T-helper 2 cell treated with Interferon-gamma antibody and Interleukin-4, amounts not matched to agents 5 μg/mL and 100 μg/mL, for 36 hours (primary cell): ENCODE results near the gene C2CD2.

Source experiments
- DNase-seq: peaks from one replicate; pipeline ENCODE4 v3.0.0; 2021; ENCODE audit warnings: low spot score
- H3K27ac Mint-ChIP-seq: one replicate; pipeline ENCODE4 v1.8.0; 2021; ENCODE audit warnings: mild to moderate bottlenecking, mixed read lengths
- H3K27me3 Mint-ChIP-seq: one replicate; pipeline ENCODE4 v1.8.0; 2021; ENCODE audit warnings: low read depth, mixed read lengths
- H3K36me3 Mint-ChIP-seq: one replicate; pipeline ENCODE4 v1.8.0; 2021; ENCODE audit warnings: low read depth, mixed read lengths
- H3K4me1 Mint-ChIP-seq: one replicate; pipeline ENCODE4 v1.8.0; 2021; ENCODE audit warnings: low read depth, mixed read lengths
- H3K4me3 Mint-ChIP-seq: one replicate; pipeline ENCODE4 v1.8.0; 2022; ENCODE audit warnings: mild to moderate bottlenecking, moderate library complexity, mixed read lengths
- H3K9me3 Mint-ChIP-seq: one replicate; pipeline ENCODE4 v1.8.0; 2021; ENCODE audit warnings: mixed read lengths

C2CD2 gene

DNA sequence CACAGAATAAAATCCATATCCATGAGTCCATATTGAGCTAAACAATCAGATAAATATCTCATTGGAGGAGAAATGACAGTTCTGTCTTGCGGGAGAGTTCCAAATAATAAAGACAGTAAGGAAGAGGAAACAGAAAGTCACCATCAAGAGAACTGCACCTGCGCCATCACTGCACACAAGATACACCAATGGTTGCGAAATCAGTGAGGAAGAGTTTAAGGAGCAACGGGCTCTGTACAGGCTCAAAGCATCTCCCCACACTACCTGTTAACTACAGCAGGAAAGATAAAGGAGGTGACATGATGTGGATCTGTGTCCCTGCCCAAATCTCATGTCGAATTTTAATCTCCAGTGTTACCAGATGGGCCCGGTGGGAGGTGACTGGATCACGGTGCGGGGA lies 7.8 kb downstream of the C2CD2 start:
- Mint-ChIP-seq H3K27me3 (no peaks in the 10 kb centered on the region), H3K4me1 (no peaks in the 10 kb centered on the region), H3K9me3 (no peaks in the 10 kb centered on the region), H3K27ac (no peak overlapping the region), H3K36me3 (no peaks in the 10 kb centered on the region), H3K4me3 (no peak overlapping the region)
- DNase-seq: no peak

DNA sequence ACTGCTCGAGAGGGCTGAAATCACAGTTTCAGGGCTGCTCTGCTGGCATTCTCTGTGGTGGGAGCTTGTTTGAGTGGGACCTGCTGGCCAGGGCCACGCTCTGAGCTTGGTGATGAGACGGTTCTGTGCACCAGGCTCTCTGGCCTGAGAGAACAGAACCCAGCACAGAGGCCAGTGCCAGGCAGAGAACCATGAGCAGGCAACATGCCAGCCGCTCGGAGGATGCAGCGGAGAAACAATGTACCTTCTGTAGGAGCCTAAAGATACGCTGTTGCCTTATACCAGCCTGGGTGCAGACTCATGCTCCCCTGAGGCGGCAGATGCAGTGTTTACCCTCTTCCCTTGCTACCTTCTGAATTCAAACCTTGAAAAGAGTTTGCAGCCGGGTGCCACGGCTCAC lies 10.0 kb downstream of the C2CD2 start:
- no peak overlapping the region for H3K27ac Mint-ChIP-seq
- H3K27me3 Mint-ChIP-seq: no peaks in the 10 kb centered on the region
- H3K36me3 Mint-ChIP-seq: no peaks in the 10 kb centered on the region
- no peak overlapping the region for H3K4me3 Mint-ChIP-seq
- DNase-seq: no peak
- no peaks in the 10 kb centered on the region for H3K9me3 Mint-ChIP-seq
- H3K4me1 Mint-ChIP-seq: no peaks in the 10 kb centered on the region

DNA sequence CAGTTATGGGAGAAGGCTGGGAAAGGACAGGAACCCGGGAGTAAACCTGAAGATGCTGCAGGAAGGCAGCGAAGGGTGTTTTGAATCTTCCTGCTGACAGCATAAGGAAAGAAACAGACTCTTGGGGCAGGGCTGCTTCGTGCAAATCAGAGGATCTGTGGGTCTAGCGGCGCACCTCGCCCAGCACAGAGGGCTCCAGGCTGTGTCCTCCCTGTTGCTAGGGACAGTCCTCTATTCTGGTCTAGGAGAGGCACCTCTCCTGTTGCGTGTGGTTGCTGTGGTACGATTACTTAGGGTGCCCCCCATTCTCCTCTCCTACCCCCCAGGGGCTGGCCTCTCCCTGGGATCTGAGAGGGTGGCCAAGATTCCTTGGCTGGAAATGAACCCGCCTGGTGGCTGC lies 11.4 kb downstream of the C2CD2 start:
- Mint-ChIP-seq H3K27ac (no peak overlapping the region), H3K27me3 (peaks cover 2% of the 10 kb centered on the region), H3K4me1 (no peaks in the 10 kb centered on the region), H3K4me3 (no peak overlapping the region), H3K36me3 (no peaks in the 10 kb centered on the region), H3K9me3 (no peaks in the 10 kb centered on the region)
- DNase-seq: no peak

DNA sequence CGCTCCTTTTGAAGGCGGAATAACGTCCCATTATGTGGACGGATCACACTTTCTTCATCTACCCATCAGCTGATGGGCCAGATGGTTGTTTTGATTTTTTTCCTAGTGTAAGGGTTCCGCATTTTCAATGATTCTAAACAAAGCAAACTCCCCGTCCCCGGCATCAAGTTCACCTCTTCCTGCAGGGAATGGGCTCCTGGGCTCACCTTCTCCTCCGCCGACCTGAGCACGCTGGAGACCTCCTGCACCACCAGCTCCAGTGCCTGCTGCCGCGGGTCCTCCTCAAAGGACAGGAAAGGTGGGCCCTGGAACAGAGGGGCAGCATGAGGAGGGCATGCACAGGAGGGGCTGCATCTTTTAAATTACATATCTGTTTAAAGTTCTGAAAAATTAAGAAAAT lies 11.9 kb downstream of the C2CD2 start:
- H3K4me1 Mint-ChIP-seq: no peaks in the 10 kb centered on the region
- H3K9me3 Mint-ChIP-seq: no peaks in the 10 kb centered on the region
- H3K4me3 Mint-ChIP-seq: no peak overlapping the region

DNA sequence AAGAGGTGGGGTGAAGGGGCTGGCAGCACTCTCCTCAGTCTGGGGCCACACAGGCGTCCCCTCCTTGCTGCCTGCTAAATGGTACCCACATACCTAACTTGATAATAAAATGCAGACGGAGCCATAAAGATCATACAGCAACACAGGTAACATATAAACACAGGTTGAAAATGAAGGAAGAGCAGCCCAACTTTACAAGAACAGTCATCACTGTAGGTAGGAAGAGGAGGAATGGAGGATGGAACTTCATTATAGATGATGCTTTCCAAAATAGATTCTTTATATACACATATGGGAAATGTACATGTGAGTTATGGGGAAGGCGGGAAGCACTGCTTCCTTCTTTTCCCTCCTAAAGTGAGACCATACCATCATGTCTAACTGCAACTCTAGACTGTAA lies 13.4 kb downstream of the C2CD2 start:
- Mint-ChIP-seq H3K4me1 (no peaks in the 10 kb centered on the region), H3K27me3 (peaks cover 2% of the 10 kb centered on the region), H3K36me3 (no peaks in the 10 kb centered on the region), H3K27ac (no peak overlapping the region), H3K4me3 (no peak overlapping the region), H3K9me3 (no peaks in the 10 kb centered on the region)
- no peak for DNase-seq

More for the DNA sequence above, 11.9 kb downstream of the C2CD2 start:
- no peak for DNase-seq
- H3K36me3 Mint-ChIP-seq: no peaks in the 10 kb centered on the region
- peaks cover 2% of the 10 kb centered on the region for H3K27me3 Mint-ChIP-seq
- H3K27ac Mint-ChIP-seq: no peak overlapping the region

DNA sequence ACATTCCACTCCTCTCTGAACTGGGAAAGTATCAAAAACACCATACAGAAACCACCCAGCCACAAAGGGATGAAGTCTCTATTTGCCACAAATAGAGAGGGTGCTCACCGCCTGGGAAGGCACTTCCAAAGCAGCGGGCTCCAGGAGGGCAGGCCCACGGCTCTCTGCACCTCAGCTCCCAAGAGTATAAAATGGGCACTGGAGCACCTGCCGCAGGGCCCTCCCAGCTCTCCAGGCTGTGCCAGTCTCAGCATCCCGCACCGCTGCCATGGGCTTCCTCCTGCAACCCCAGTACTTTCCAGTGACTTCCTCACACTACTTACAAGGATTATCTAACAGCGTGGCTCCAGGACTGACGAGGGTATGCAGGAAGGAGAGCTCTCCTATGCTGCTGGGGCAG lies 14.4 kb downstream of the C2CD2 start:
- no peak for DNase-seq
- Mint-ChIP-seq H3K4me1 (no peaks in the 10 kb centered on the region), H3K27me3 (peaks cover 2% of the 10 kb centered on the region), H3K27ac (no peak overlapping the region), H3K36me3 (no peaks in the 10 kb centered on the region), H3K4me3 (no peak overlapping the region), H3K9me3 (no peaks in the 10 kb centered on the region)

DNA sequence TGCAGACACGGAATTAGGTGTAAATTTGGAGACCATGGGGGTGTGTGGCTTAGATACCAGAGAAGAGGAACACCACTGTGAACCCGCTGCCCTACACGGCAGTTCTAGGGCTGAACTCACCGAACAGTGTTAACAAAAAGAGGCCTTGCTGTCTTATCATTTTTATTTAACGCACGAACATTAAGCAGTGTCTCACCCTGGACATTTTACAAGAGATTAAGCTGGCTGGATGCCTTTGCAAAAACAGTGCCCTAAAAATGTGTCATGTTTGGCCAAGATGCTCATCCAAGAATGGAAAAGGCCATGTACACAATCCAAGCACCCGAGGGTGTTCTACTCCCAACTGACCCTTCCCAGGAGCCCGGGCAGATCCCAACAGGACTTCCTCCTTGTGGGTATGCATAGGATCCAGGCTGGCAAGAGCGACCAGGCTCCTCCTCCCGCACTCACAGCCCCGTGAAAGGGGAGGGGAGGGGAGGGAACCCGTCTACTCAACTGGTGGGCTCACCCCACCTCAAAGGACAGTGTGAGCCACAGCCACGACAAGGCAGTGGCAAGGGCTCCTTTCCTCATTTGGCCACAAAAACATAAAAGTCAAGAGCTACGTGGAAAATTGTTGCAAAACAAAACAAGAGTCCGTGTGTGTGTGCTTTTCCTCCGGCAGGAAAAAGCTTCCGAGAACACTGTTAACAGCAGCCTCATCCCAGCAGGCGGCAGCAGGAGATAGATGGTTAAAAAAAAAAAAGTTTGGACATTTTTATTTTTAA lies 20.3 kb downstream of the C2CD2 start:
- Mint-ChIP-seq H3K4me1 (peaks cover 22% of the 10 kb centered on the region), H3K27me3 (peaks cover 2% of the 10 kb centered on the region), H3K9me3 (no peaks in the 10 kb centered on the region), H3K27ac (no peak overlapping the region), H3K4me3 (no peak overlapping the region), H3K36me3 (no peaks in the 10 kb centered on the region)
- DNase-seq: no peak

DNA sequence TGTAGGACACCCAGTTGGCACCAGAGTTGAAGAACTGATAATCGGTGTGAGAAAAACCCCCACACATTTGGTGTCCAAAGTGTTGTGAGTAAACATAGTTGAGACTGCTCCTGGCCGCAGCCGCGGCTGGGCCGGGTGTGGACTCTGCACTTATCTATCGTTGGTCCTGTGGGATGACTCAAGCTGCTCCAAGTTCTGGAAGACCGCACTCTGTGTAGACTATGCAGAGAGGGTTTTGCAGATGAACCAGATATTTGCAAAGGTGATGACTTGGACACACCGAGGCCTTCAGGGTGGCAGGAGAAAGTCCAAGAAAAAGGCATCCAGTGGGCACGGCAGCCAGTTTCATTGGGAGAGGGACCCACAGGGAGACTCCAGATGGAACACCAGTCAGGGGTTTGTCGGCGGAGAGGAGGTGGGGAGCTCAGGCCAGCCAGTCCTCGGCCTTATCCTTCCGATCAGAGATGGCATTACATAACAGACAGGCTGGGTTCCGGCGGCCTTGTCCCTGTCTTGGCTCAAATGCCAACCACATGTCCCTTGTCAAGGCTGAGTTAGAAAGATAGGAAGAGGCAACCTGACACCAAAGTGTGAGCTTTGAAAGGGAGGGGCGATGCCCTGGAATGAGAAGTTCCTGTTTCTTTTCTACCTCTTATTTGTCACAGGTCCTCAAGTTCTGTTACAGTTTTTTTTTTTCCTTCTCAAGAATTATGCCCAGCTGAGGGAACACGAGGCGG lies 21.1 kb downstream of the C2CD2 start:
- H3K36me3 Mint-ChIP-seq: no peaks in the 10 kb centered on the region
- no peak for DNase-seq

DNA sequence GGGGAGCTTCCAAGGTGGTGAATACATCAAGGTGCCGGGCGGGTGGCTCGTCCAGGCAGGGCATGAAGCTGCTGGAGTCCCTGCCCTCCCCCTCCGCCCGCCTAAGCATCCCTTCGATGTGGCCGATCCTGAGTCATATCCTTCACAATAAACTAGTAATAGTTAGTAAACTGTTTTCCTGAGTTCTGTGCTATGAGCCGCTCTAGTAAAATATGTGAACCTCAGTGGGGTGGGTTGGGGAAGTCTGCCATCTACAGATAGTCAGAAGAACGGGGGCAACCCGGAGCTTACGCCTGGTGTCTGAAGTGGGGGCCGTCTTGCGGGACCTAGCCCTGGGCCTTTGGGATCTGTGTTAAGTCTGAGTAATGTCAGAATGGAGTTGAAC lies 21.6 kb downstream of the C2CD2 start:
- Mint-ChIP-seq H3K36me3 (no peaks in the 10 kb centered on the region), H3K4me3 (no peak overlapping the region), H3K27me3 (no peaks in the 10 kb centered on the region), H3K9me3 (no peaks in the 10 kb centered on the region), H3K4me1 (peaks cover 33% of the 10 kb centered on the region), H3K27ac (no peak overlapping the region)
- no peak for DNase-seq

More for the DNA sequence above, 21.1 kb downstream of the C2CD2 start:
- Mint-ChIP-seq H3K4me1 (peaks cover 29% of the 10 kb centered on the region), H3K27me3 (peaks cover 2% of the 10 kb centered on the region), H3K9me3 (no peaks in the 10 kb centered on the region), H3K4me3 (no peak overlapping the region), H3K27ac (no peak overlapping the region)

DNA sequence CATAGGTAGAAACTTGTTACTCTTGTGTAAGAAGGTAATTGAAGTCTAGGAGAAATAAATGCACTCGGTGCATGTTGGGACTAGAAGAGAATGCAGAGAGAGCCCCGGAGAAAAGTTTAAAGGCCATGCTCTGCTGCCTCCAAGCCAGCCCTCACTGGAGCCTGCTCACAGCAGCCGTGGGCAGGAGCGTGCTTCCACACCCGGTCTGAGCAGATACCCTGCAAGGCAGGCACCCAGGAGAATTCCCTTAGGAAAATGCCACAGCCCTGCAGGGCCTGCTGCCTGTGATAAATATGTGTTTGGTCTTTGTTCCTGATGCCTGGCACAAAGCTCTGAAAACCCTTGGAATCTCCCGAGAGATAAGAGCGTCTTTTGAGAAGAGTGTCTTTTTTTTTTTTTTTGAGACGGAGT lies 22.8 kb downstream of the C2CD2 start:
- H3K9me3 Mint-ChIP-seq: no peaks in the 10 kb centered on the region
- H3K27me3 Mint-ChIP-seq: no peaks in the 10 kb centered on the region
- no peak overlapping the region for H3K4me3 Mint-ChIP-seq
- no peak overlapping the region for H3K27ac Mint-ChIP-seq
- DNase-seq: no peak
- peaks cover 40% of the 10 kb centered on the region for H3K4me1 Mint-ChIP-seq
- H3K36me3 Mint-ChIP-seq: no peaks in the 10 kb centered on the region

DNA sequence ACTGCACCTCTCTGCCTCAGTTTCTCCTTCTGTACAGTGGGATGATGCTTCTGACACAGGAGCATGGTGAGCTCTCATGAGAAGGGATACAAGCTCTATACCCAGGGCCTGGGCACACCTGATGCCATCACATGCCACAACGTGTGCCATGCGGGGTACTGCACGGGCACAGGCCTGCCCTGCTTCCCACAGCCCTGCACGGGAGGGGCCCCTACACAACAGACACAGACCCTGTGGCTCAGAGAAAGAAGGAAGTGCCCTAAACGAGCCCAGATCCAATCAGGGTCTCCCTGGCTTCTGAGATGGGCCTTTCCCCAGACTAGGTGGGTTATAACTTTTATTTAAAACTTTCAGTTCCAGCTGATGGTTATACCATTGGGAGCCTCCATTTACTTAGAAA lies 24.6 kb downstream of the C2CD2 start:
- Mint-ChIP-seq H3K9me3 (no peaks in the 10 kb centered on the region), H3K4me3 (no peak overlapping the region), H3K27ac (no peak overlapping the region), H3K4me1 (peaks cover 54% of the 10 kb centered on the region), H3K27me3 (no peaks in the 10 kb centered on the region), H3K36me3 (no peaks in the 10 kb centered on the region)
- no peak for DNase-seq

DNA sequence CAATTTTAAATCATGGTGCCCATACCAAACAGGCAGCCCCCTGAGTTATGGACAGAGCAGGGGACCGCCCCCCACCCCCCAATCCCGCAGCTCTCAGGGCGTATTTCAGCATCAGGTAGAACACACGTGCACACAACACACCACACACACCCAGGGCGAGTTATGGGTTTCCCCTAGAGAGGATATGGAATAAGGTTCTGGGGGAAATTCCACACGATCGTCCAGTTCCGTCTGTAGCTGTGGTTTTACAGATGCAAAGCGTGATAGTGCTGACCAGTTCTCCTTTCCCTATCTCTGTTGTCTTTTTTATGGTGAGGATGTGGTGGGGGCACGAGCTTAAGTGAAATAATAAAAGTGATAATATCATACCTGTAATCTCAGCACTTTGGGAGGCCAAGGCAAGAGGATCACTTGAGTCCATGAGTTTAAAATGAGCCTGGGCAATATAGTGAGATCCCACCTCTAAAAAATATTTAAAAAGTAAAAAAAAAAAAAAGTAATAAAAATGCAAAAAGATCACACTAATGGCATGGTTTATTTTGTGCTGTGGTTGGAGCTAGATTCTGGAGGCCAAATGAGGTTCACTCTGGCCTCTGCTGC lies 25.1 kb downstream of the C2CD2 start:
- H3K4me1 Mint-ChIP-seq: peaks cover 59% of the 10 kb centered on the region
- peak overlapping the region; percentile 36 for H3K27ac Mint-ChIP-seq
- no peak for DNase-seq
- H3K27me3 Mint-ChIP-seq: no peaks in the 10 kb centered on the region
- no peak overlapping the region for H3K4me3 Mint-ChIP-seq
- no peaks in the 10 kb centered on the region for H3K36me3 Mint-ChIP-seq
- H3K9me3 Mint-ChIP-seq: no peaks in the 10 kb centered on the region

DNA sequence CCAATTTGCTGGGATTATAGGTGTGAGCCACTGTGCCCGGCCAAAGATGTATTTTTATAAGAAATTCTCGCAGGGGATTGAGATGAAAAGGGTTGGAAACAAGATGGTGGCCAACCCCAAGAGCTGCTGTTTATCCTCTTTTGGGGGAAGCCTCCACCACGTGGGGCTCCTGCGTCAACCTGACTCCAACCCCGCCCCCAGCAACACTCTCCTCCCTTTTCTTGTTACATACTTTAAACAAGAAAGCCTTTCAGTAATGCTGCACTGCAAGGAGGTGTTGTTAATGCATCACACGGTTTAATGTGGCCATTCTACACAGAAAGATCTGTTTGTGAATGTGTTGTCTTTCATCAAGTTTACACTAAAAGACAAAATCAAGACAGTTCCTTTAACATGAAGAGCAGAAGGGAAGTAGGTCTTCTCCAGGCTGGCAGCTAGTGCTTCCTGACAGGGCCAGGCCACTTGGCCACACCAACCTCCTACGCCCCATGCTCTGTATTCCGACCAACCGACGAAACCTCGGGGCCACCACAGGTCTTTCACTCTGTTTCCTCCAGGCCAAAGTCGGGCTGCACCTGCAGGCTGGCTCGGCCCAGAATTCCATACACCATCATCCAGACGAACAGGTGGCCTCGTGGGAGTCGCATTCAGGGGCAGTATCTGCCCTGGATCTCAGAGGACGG lies 25.9 kb downstream of the C2CD2 start:
- Mint-ChIP-seq H3K27ac (peak overlapping the region; percentile 41), H3K9me3 (no peaks in the 10 kb centered on the region), H3K4me3 (peak overlapping the region; percentile 9), H3K36me3 (no peaks in the 10 kb centered on the region), H3K4me1 (peaks cover 58% of the 10 kb centered on the region), H3K27me3 (no peaks in the 10 kb centered on the region)
- no peak for DNase-seq

DNA sequence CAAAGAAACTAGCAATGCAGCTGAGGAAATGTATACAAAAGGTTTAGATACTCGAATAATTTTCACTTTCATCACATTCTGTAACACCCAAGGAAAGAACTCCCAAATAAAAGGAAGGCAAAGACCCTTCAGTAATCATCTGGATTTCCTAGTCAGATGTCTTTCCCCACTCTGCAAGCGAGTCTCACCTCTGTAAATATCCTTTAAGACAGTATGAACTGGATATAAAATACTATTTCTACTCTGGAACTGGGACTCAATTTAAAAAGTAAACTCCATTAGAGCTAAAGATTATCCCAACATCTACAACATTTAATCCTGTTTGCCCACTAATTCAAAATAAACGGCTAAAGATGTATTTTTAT lies 27.0 kb downstream of the C2CD2 start:
- peak overlapping the region; percentile 96 for H3K27ac Mint-ChIP-seq
- no peaks in the 10 kb centered on the region for H3K9me3 Mint-ChIP-seq
- H3K4me3 Mint-ChIP-seq: peak overlapping the region; percentile 89
- H3K36me3 Mint-ChIP-seq: no peaks in the 10 kb centered on the region
- no peaks in the 10 kb centered on the region for H3K27me3 Mint-ChIP-seq
- H3K4me1 Mint-ChIP-seq: peaks cover 58% of the 10 kb centered on the region
- no peak for DNase-seq
